Activated naive CD4-positive, alpha-beta T cell treated with anti-CD3 and anti-CD28 coated beads, Interleukin-2, amount 50 U/mL, for 24 hours (primary cell): ENCODE measurements around the gene DTHD1.
A peak's percentile ranks its signal among the peaks of the same experiment; 100 is the strongest.

Experiments
- H3K27ac Mint-ChIP-seq: one replicate; pipeline ENCODE4 v1.8.0; 2021; ENCODE audit warnings: mild to moderate bottlenecking, mixed read lengths
- H3K27me3 Mint-ChIP-seq: one replicate; pipeline ENCODE4 v1.8.0; 2021; ENCODE audit warnings: mixed read lengths
- H3K36me3 Mint-ChIP-seq: one replicate; pipeline ENCODE4 v1.8.0; 2021; ENCODE audit warnings: mixed read lengths
- H3K4me1 Mint-ChIP-seq: one replicate; pipeline ENCODE4 v1.8.0; 2021; ENCODE audit warnings: mixed read lengths
- H3K4me3 Mint-ChIP-seq: one replicate; pipeline ENCODE4 v1.8.0; 2021; ENCODE audit warnings: mild to moderate bottlenecking, mixed read lengths
- H3K9me3 Mint-ChIP-seq: one replicate; pipeline ENCODE4 v1.8.0; 2021; ENCODE audit warnings: mixed read lengths

DTHD1 gene

GRCh38 chr4:36392916-36393315 lies 111.5 kb downstream of the DTHD1 start:
- Mint-ChIP-seq H3K4me1 (peaks cover 40% of the 10 kb centered on the region), H3K27me3 (no peaks in the 10 kb centered on the region), H3K27ac (peak overlapping the region; percentile 84), H3K9me3 (no peaks in the 10 kb centered on the region), H3K4me3 (no peak overlapping the region), H3K36me3 (no peaks in the 10 kb centered on the region)
